HG03520 (cell line): ENCODE measurements around the gene KSR1.

Source experiments
- ATAC-seq: cut with Tn5 transposase; IDR thresholded peaks from one replicate; pipeline ENCODE4 v1.9.1; 2021; ENCODE audit warnings: mild to moderate bottlenecking, moderate library complexity; ENCODE audit not compliant: unreplicated experiment

The KSR1 gene

DNA sequence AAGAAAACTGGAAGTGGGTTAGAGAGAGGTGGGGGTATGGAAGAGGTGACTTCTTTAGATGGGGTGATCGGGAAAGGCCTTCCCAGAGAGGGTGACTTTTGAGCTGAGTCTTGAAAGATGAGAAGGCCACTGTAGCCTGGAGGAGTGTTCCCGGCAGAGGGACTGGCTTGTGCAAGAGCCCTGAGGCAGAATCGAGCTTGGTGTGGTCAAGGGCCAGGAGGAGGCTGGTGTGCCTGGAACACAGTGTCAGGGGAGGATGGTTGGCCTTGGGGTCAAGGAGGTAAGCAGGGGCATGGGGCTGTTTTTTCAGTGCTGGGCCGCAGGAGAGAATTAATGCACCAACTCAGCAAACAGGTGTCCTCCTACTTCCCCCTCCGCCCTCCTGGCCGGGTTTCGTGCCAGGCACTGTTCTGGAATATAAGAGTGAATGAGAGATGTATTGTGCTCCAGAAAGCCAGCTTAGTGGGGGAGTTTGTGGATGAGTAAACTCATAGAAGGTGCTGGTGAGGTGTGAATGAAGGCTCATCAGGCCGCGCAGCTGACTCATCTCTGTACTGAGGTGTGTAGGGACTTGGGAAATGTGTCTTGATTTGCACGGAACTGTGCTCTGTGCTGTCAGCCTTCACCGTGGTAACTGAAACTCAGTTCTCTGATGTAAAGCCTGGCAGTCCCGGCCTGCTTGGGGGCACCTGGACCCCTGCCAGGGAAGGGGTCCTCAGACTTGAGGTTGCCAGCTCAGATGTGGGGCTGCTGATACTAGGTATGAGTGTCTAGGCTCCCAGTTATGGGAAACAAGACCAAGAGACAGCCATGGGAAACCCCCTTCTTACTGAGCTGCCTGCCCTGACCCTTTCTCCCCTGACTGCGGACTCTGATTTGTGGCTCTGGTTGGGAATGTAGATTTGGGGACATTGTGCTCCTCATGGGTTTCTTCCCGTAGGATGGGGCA is 15.3 kb downstream of the KSR1 start:
- peak; percentile 69 for ATAC-seq

DNA sequence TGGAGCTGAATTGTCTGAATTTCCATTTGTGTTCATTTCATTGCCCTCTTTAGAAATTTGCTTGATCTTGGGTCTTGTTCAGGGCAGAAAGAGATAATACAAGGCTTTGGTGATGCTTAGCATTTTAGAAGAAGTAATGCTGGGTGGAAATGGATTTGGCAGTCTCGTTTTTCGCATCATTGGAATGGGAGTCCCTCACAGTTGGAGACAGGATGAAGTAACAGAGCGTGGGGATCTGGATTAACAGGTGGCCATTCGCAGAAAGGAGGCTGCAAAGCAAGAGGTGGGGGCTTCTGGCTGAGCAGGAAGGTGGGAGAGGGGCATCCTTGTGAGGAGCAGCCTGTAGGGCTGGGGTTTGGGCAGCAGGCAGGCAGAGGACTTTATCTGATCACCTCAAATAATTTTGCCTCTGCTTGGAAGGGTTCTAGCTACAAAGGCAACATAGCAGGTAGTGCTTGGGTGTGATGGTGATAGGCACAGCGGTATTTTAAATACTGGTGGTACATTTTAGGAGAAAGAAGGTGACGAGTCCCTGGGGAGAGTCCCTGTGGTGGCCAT is 17.0 kb downstream of the KSR1 start:
- no peak for ATAC-seq

GRCh38 chr17:27473748-27474609 is 17.7 kb downstream of the KSR1 start:
- ATAC-seq = peak; percentile 33

- ATAC-seq = no peak
These were observed 18.9 kb downstream of the KSR1 start for GRCh38 chr17:27475070-27475673.

GRCh38 chr17:27475981-27476895 is 20.0 kb downstream of the KSR1 start:
- ATAC-seq = no peak

- no peak for ATAC-seq
These were observed 21.0 kb downstream of the KSR1 start for GRCh38 chr17:27477050-27477888.

- ATAC-seq = no peak
These were observed 21.9 kb downstream of the KSR1 start for GRCh38 chr17:27477971-27478684.

DNA sequence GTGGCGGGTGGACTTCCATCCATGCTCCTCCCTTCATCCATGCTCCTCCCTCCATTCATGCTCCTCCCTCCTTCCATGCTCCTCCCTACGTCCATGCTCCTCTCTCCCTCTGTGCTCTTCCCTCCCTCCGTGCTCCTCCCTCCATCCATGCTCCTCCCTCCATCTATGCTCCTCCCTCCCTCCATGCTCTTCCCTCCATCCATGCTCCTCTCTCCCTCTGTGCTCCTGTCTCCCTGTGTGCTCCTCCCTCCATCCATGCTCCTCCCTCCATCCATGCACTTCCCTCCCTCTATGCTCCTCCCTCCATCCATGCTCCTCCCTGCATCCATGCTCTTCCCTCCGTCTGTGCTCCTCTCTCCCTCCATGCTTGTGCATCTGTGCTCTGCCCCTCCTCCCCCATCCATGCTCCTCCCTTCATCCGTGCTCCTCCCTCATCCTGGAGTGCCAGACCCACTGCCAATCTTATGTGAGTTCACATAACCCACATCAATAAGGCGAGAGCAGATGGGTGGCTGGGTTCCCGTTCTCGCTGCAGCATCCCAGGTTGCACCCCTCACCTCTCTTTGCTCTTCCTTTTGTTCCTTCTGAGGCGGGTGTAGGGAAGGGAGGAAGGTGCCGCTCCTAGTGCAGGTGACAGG is 22.8 kb downstream of the KSR1 start:
- ATAC-seq = no peak

DNA sequence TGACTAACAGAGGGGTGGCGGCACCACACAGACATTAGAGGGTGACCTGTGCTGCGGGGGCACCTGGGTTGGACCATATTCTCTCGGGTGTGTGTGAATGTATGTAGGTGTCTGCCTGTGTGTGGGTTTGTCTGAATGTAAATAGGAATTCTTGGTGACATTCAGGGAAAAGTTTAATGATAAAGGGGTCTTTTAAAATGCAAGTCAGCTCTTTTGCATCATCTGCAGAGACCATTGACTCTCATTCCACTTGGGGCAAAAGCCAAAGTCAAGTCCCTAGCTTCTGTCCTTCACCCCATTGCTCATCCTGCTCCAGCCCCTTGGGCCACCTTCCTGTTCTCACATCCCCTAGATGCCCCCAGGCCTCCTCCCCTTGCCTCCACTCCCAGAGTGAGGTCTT is 23.6 kb downstream of the KSR1 start:
- no peak for ATAC-seq

DNA sequence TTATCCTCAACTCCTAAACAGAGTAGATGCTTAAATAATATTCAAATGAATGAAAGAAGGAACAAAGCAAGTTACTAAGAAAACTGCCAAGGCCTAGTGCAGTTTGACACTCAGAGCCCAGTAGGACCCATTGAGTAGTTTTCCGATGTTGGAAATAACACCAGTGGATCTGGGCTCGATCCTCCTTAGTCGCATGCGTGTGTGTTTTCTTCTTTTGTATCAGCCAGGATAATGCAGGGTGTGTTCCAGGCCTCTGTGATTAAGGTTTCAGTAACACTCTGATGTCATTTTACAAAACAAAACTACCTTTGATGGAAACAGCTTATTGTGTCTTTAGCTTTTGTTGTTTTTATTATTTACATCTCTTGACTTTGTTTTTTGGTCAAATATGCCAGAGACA is 24.5 kb downstream of the KSR1 start:
- no peak for ATAC-seq

GRCh38 chr17:27481327-27481726 is 25.1 kb downstream of the KSR1 start:
- ATAC-seq = no peak

GRCh38 chr17:27485125-27485524 is 28.9 kb downstream of the KSR1 start:
- ATAC-seq = no peak

- no peak for ATAC-seq
These were observed 29.7 kb downstream of the KSR1 start for GRCh38 chr17:27485716-27486495.

DNA sequence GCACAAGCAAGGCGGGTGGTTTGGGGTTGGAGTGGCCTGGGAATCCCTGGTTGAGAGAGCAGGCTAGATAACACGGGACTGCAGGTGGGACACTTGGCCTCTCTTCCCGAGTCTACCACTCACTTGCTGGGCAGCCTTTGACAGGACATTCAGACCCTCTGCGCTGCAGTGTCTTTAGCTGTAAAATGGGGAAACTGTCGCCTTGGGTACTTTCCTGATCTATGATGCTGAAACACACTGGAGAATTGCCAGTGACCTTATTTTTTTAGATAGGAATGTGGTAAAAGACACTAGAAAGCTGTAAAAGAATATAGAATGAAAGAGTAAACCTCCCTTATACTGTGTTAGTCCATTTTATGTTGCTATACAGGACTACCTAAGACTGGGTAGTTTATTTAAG is 30.5 kb downstream of the KSR1 start:
- ATAC-seq = no peak

DNA sequence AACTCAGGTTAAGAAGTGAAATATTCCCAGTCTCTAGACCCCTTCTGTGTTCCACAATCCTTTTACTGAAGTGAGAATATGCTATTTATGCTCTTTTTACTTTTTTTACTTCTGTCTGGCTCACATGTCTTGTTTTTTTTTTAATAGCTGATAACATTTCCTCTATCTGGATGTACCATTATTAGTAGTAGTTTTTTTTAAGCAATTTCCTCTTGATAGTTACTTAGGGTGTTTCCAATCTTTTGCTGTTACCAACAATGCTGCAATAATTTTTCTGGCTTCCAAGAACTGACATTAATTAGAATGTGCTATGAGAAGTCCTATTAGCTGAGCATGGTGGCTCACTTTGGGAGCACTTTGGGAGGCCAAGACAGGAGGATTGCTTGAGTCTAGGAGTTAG is 32.0 kb downstream of the KSR1 start:
- ATAC-seq = no peak

GRCh38 chr17:27489045-27489715 is 32.9 kb downstream of the KSR1 start:
- no peak for ATAC-seq

DNA sequence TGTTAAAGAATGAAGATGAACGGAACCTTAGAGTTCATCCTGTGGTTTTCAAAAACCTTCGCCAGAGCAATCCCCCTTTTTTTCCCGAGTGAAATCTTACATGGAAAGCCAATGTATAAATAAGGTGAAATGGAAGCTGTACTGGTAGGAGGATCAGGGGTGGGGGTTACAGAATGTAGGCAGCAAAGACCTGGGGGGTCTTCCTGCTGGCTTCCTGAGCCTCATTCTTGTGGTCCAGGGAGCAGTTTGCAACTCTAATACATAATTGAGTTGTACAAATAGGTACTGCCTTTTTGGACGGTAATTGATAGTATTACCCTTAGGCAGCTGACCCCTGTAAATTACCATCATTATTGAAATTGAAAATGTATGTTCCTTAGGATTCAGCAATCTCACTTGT is 34.1 kb downstream of the KSR1 start:
- ATAC-seq = no peak
